ENCODE data around the gene LATS2.

LATS2 gene

DNA sequence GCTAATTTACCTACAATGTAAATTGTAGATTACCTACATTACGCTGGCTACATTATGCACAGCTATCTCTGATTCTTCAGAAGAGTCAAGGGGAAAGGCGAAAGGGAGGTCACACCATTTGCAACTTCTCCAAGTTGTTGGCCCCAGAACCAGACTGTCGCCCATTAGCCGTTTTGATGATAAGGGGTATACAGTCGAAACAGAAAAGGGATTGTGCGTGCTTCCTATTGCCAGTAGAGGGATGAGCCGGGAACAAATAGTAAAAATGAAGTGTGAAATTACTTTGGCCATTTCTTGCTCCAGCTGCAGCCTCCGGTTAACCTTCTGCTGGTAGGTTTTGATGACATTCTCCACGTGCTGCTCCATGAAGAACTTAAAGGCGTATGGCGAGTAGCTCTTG lies 73.8 kb downstream of the LATS2 start:
- TF ChIP-seq FOXP2 (optimal IDR thresholded peaks at IDR 0.05; ENCODE audit: borderline replicate concordance, extremely low read depth, extremely low read length, insufficient read depth) (no peak), SIN3A (IDR thresholded peaks at IDR 0.05; ENCODE audit: borderline replicate concordance, insufficient read depth, low read length) (no peak), TAF1 (IDR thresholded peaks at IDR 0.05; ENCODE audit: borderline replicate concordance, insufficient read depth, low read length) (no peak), POLR2AphosphoS5 (IDR thresholded peaks at IDR 0.05; ENCODE audit: low read depth, low read length) (no peak)
- TF ChIP-seq, protein P1, sequence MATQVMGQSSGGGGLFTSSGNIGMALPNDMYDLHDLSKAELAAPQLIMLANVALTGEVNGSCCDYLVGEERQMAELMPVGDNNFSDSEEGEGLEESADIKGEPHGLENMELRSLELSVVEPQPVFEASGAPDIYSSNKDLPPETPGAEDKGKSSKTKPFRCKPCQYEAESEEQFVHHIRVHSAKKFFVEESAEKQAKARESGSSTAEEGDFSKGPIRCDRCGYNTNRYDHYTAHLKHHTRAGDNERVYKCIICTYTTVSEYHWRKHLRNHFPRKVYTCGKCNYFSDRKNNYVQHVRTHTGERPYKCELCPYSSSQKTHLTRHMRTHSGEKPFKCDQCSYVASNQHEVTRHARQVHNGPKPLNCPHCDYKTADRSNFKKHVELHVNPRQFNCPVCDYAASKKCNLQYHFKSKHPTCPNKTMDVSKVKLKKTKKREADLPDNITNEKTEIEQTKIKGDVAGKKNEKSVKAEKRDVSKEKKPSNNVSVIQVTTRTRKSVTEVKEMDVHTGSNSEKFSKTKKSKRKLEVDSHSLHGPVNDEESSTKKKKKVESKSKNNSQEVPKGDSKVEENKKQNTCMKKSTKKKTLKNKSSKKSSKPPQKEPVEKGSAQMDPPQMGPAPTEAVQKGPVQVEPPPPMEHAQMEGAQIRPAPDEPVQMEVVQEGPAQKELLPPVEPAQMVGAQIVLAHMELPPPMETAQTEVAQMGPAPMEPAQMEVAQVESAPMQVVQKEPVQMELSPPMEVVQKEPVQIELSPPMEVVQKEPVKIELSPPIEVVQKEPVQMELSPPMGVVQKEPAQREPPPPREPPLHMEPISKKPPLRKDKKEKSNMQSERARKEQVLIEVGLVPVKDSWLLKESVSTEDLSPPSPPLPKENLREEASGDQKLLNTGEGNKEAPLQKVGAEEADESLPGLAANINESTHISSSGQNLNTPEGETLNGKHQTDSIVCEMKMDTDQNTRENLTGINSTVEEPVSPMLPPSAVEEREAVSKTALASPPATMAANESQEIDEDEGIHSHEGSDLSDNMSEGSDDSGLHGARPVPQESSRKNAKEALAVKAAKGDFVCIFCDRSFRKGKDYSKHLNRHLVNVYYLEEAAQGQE (IDR thresholded peaks at IDR 0.05; ENCODE audit: insufficient read depth in 1 of 2, low read depth in 2 of 2, low read length in 2 of 2), result no peak

DNA sequence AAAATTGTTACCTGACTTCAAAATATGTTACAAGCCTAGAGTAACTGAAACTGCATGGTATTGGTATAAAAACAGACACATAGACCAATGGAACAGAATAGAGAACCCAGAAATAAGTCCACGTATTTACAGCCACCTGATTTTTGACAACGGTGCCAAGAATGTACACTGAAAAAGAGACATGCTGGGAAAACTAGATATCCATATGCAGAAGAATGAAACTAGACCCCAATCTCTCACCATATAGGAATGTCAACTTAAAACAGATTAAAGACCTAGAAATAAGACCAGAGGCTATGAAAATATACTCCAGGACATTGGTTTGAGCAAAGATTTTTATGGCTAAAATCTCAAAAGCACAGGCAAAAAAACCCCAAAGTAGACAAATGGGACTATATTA lies 76.5 kb downstream of the LATS2 start:
- TF ChIP-seq TAF1 (IDR thresholded peaks at IDR 0.05; ENCODE audit: borderline replicate concordance, insufficient read depth, low read length) (no peak), FOXP2 (optimal IDR thresholded peaks at IDR 0.05; ENCODE audit: borderline replicate concordance, extremely low read depth, extremely low read length, insufficient read depth) (no peak), SIN3A (IDR thresholded peaks at IDR 0.05; ENCODE audit: borderline replicate concordance, insufficient read depth, low read length) (no peak), POLR2AphosphoS5 (IDR thresholded peaks at IDR 0.05; ENCODE audit: low read depth, low read length) (no peak)
- TF ChIP-seq, protein P1 (IDR thresholded peaks at IDR 0.05; ENCODE audit: insufficient read depth in 1 of 2, low read depth in 2 of 2, low read length in 2 of 2), result no peak

DNA sequence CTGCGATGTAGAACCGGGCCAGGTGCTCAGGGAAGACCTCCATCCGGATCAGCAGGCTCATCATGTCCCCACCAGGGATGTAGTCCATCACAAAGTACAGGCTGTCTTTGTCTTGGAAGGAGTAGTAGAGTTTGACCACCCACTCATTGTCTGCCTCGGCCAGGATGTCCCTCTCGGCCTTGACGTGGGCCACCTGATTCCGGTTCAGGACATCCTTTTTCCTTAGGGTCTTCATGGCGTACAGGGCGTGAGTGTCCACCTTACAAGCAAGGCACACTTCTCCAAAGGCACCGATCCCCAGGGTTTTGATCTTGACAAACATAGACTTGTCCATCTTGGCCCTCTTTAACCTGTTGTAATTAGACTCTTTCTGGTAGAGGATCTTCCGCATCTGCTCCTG lies 78.0 kb downstream of the LATS2 start:
- TF ChIP-seq POLR2AphosphoS5 (IDR thresholded peaks at IDR 0.05; ENCODE audit: low read depth, low read length) (no peak), TAF1 (IDR thresholded peaks at IDR 0.05; ENCODE audit: borderline replicate concordance, insufficient read depth, low read length) (no peak), FOXP2 (optimal IDR thresholded peaks at IDR 0.05; ENCODE audit: borderline replicate concordance, extremely low read depth, extremely low read length, insufficient read depth) (no peak), SIN3A (IDR thresholded peaks at IDR 0.05; ENCODE audit: borderline replicate concordance, insufficient read depth, low read length) (no peak)
- TF ChIP-seq, protein P1 (IDR thresholded peaks at IDR 0.05; ENCODE audit: insufficient read depth in 1 of 2, low read depth in 2 of 2, low read length in 2 of 2), result no peak

DNA sequence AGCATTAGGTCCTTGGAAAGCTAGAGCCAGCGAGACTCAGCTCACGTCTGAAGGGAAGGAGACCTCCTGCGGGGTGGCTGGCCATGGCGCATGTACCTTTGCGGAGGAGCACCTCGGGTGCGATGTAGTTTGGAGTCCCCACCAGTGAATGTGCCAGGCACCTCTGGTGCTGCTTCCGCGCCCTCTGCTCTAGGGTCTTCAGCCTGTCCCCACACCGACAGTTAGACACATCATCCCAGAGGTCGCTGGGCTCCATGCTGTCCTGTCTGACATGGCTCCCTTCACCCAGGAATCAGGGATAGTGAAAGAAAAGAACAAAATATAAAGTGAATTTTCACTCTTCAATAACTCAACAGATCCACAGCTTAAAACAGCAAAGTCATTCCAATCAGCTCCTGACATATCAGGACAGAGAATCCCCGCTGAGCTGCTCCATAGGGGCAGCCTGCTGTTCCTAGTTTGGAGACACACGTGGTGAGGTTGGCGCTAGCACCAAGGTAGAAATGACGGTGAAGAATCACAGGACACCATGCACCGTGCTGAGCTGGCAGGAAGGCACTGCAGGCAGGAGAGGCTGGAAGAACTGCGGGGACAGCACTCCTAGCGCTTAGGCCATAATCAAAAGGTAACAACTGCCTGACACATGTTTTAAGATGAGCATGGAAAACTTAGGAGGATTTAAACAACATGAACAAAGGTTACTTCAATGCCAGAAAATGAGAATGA lies 79.9 kb downstream of the LATS2 start:
- no peak for TF ChIP-seq POLR2AphosphoS5 (IDR thresholded peaks at IDR 0.05; ENCODE audit: low read depth, low read length)

DNA sequence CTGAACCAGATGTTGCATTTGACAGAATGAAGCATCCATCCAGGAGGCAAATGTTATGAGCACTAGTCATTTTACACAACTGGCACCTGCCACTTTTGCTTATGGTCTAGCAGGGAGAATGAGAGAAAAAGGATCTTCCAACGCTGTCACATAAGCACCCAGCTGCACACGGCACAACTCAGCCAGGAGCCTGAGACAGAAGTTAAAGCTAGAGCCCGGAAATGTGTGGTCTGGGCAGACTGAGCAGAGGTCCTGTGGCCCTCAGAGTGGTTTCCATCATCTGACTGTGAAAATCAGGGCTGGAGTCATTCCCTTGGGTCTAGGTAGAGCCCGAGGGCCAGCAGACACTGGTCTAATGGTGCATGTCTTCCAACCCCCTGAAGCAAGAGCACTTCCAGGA lies 80.5 kb downstream of the LATS2 start:
- TF ChIP-seq FOXP2 (optimal IDR thresholded peaks at IDR 0.05; ENCODE audit: borderline replicate concordance, extremely low read depth, extremely low read length, insufficient read depth) (no peak), TAF1 (IDR thresholded peaks at IDR 0.05; ENCODE audit: borderline replicate concordance, insufficient read depth, low read length) (no peak), POLR2AphosphoS5 (IDR thresholded peaks at IDR 0.05; ENCODE audit: low read depth, low read length) (no peak), SIN3A (IDR thresholded peaks at IDR 0.05; ENCODE audit: borderline replicate concordance, insufficient read depth, low read length) (no peak)
- TF ChIP-seq, protein P1 (IDR thresholded peaks at IDR 0.05; ENCODE audit: insufficient read depth in 1 of 2, low read depth in 2 of 2, low read length in 2 of 2), result no peak
